ENCODE data around the gene KLK8.

Gene KLK8

GRCh38 chr19:51016798-51017683 is 15.6 kb upstream of the KLK8 start:
- H3K4me3 ChIP-seq (ENCODE audit: insufficient read depth, low read length, poor library complexity, severe bottlenecking): no peak overlapping the region
- no peak overlapping the region for H3K9ac ChIP-seq (ENCODE audit: low read length)
- no peak for TF ChIP-seq EZH2phosphoT487 (conservative IDR thresholded peaks at IDR 0.05; ENCODE audit: low read length)
- TF ChIP-seq, protein P1, sequence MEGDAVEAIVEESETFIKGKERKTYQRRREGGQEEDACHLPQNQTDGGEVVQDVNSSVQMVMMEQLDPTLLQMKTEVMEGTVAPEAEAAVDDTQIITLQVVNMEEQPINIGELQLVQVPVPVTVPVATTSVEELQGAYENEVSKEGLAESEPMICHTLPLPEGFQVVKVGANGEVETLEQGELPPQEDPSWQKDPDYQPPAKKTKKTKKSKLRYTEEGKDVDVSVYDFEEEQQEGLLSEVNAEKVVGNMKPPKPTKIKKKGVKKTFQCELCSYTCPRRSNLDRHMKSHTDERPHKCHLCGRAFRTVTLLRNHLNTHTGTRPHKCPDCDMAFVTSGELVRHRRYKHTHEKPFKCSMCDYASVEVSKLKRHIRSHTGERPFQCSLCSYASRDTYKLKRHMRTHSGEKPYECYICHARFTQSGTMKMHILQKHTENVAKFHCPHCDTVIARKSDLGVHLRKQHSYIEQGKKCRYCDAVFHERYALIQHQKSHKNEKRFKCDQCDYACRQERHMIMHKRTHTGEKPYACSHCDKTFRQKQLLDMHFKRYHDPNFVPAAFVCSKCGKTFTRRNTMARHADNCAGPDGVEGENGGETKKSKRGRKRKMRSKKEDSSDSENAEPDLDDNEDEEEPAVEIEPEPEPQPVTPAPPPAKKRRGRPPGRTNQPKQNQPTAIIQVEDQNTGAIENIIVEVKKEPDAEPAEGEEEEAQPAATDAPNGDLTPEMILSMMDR (IDR thresholded peaks at IDR 0.05; ENCODE audit: insufficient read depth, low read length, poor library complexity, severe bottlenecking): peak; percentile 38
- H2AFZ ChIP-seq (ENCODE audit: low read depth, low read length, severe bottlenecking): no peak overlapping the region
- H3K9me3 ChIP-seq (ENCODE audit: insufficient read depth, low read length): no peaks in the 10 kb centered on the region
- no peak overlapping the region for H3K27ac ChIP-seq (ENCODE audit: low read depth, low read length)
- H3K4me2 ChIP-seq (ENCODE audit: low read depth, low read length, poor library complexity, severe bottlenecking): no peak overlapping the region
- no peaks in the 10 kb centered on the region for H3K36me3 ChIP-seq (ENCODE audit: low read length)
- H3K79me2 ChIP-seq (ENCODE audit: insufficient read depth, low read length): no peaks in the 10 kb centered on the region
- no peaks in the 10 kb centered on the region for H3K9me2 ChIP-seq (replicated peaks; ENCODE audit: insufficient read depth, low read length)
- no peaks in the 10 kb centered on the region for H3F3A ChIP-seq (ENCODE audit: insufficient read depth)
- no peaks in the 10 kb centered on the region for H4K20me1 ChIP-seq (ENCODE audit: low read depth, low read length)
- no peaks in the 10 kb centered on the region for H3K27me3 ChIP-seq (ENCODE audit: low read length)

DNA sequence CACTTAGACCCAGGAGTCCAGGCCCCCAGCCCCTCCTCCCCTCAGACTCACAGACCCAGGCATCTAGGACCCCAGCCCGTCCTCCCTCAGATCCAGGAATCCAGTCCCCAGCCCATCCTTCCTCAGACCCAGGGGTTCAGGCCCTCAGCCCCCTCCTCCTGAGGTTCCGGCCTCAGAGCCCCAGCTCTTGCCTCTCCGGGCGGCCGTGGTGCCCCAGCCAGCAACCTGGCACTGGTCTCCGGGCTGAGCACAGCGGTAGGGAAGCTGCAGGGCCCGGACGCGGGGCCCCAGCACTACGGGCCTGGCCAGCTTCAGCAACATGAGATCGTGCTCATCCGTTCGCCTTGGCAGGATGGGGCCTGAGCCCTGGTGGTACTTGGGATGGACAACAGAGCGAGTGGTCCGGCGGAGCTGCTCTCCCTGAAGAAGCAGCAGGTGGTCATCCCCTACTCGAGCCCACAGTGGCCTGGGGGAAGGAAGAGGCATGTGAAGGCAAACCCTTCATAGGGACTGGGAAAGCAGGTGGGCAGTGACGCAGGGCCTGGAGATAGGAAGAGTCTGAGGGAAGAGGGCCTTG is 14.4 kb upstream of the KLK8 start:
- Histone ChIP-seq H3K9me2 (replicated peaks; ENCODE audit: insufficient read depth, low read length) (no peaks in the 10 kb centered on the region), H3K27me3 (ENCODE audit: low read length) (no peaks in the 10 kb centered on the region), H3K27ac (ENCODE audit: low read depth, low read length) (no peak overlapping the region), H4K20me1 (ENCODE audit: low read depth, low read length) (no peaks in the 10 kb centered on the region), H3K4me2 (ENCODE audit: low read depth, low read length, poor library complexity, severe bottlenecking) (no peak overlapping the region), H3K36me3 (ENCODE audit: low read length) (no peaks in the 10 kb centered on the region), H3K4me3 (ENCODE audit: insufficient read depth, low read length, poor library complexity, severe bottlenecking) (no peak overlapping the region), H3F3A (ENCODE audit: insufficient read depth) (no peaks in the 10 kb centered on the region), H3K79me2 (ENCODE audit: insufficient read depth, low read length) (no peaks in the 10 kb centered on the region), H3K9ac (ENCODE audit: low read length) (no peak overlapping the region), H2AFZ (ENCODE audit: low read depth, low read length, severe bottlenecking) (no peak overlapping the region), H3K9me3 (ENCODE audit: insufficient read depth, low read length) (no peaks in the 10 kb centered on the region)
- no peak for TF ChIP-seq EZH2phosphoT487 (conservative IDR thresholded peaks at IDR 0.05; ENCODE audit: low read length)
- TF ChIP-seq, protein P1 (IDR thresholded peaks at IDR 0.05; ENCODE audit: insufficient read depth, low read length, poor library complexity, severe bottlenecking): no peak

GRCh38 chr19:51014242-51014641 is 12.8 kb upstream of the KLK8 start:
- no peaks in the 10 kb centered on the region for H3K36me3 ChIP-seq (ENCODE audit: low read length)
- no peaks in the 10 kb centered on the region for H3K27me3 ChIP-seq (ENCODE audit: low read length)
- H3K9me2 ChIP-seq (replicated peaks; ENCODE audit: insufficient read depth, low read length): no peaks in the 10 kb centered on the region
- no peaks in the 10 kb centered on the region for H3K79me2 ChIP-seq (ENCODE audit: insufficient read depth, low read length)
- H4K20me1 ChIP-seq (ENCODE audit: low read depth, low read length): no peaks in the 10 kb centered on the region
- H3K4me3 ChIP-seq (ENCODE audit: insufficient read depth, low read length, poor library complexity, severe bottlenecking): no peak overlapping the region
- TF ChIP-seq, protein P1 (IDR thresholded peaks at IDR 0.05; ENCODE audit: insufficient read depth, low read length, poor library complexity, severe bottlenecking): no peak
- no peak for TF ChIP-seq EZH2phosphoT487 (conservative IDR thresholded peaks at IDR 0.05; ENCODE audit: low read length)
- no peak overlapping the region for H3K27ac ChIP-seq (ENCODE audit: low read depth, low read length)
- no peak overlapping the region for H3K4me2 ChIP-seq (ENCODE audit: low read depth, low read length, poor library complexity, severe bottlenecking)
- no peaks in the 10 kb centered on the region for H3F3A ChIP-seq (ENCODE audit: insufficient read depth)
- no peaks in the 10 kb centered on the region for H3K9me3 ChIP-seq (ENCODE audit: insufficient read depth, low read length)
- H2AFZ ChIP-seq (ENCODE audit: low read depth, low read length, severe bottlenecking): no peak overlapping the region
- no peak overlapping the region for H3K9ac ChIP-seq (ENCODE audit: low read length)

Measured in SU-DHL-6 (cell line).